ENCODE data around the gene DACT2.

GRCh38 chr6:168300975-168301647, 18.5 kb downstream of the DACT2 start:
- TF ChIP-seq EZH2phosphoT487 (IDR thresholded peaks at IDR 0.05; ENCODE audit: insufficient read depth, low read depth) = no peak
- TF ChIP-seq EZH2 (IDR thresholded peaks at IDR 0.05; ENCODE audit: insufficient read depth, poor library complexity, severe bottlenecking) = no peak

Measured in GM23248 (cell line).